ENCODE data around the gene OSBPL3. TPM values are rescaled to one million over a fixed set of nuclear protein-coding genes. Genes with fewer than 3 reads are reported as not detected.
"Not testable (repeated sequence)": the region's sequence is repeated elsewhere in the genome, so short reads cannot be mapped to it uniquely, and the experiment has no call there.

Gene OSBPL3
- total RNA-seq, 4 donors from 2014 or later, result 4.3 to 8.6 (median 7.1) TPM

DNA sequence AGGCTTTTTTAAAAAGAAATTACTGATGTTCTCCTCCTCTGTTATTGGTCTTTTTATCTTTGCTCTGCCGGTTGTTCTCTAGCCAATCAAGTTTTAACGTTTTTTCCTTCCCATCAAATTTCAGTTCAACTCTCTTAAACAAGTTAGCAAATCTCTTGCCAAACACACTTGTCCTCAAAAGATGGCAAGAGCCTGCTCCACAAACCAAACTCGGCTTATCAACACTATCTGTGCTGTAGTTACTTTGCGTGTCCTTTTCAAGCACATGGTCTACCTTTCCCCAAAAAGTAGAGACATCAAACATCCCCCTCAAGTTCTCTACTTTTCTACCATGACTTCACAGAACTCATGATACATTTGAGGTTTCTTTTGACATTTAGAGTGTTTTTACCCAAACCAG is 71.3 kb downstream of the OSBPL3 start:
- TF ChIP-seq, protein P1, sequence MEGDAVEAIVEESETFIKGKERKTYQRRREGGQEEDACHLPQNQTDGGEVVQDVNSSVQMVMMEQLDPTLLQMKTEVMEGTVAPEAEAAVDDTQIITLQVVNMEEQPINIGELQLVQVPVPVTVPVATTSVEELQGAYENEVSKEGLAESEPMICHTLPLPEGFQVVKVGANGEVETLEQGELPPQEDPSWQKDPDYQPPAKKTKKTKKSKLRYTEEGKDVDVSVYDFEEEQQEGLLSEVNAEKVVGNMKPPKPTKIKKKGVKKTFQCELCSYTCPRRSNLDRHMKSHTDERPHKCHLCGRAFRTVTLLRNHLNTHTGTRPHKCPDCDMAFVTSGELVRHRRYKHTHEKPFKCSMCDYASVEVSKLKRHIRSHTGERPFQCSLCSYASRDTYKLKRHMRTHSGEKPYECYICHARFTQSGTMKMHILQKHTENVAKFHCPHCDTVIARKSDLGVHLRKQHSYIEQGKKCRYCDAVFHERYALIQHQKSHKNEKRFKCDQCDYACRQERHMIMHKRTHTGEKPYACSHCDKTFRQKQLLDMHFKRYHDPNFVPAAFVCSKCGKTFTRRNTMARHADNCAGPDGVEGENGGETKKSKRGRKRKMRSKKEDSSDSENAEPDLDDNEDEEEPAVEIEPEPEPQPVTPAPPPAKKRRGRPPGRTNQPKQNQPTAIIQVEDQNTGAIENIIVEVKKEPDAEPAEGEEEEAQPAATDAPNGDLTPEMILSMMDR (IDR thresholded peaks at IDR 0.05), result no peak
- no peak for ATAC-seq (ENCODE audit: low FRiP score)
- no peak for DNase-seq (ENCODE audit: low spot score)

DNA sequence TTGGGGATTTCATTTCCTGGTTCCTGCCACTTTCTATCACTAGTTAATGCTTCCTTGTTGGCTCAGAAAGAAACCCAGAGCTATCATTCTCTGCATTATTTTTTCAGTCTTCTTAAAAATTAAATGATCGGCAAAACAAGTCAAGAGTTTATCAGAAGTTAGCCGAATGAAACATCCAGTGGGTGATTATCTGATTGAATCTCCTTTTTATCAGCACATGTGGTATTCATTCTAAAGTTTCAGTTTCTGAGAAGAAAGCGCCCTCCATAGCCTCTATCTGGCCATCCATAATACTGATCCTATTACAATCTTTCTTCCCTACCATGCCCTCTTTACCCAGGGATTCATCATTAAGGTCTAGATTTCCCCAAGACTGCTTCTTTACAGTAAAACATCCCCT is 71.8 kb downstream of the OSBPL3 start:
- TF ChIP-seq, protein P1 (IDR thresholded peaks at IDR 0.05), result no peak

DNA sequence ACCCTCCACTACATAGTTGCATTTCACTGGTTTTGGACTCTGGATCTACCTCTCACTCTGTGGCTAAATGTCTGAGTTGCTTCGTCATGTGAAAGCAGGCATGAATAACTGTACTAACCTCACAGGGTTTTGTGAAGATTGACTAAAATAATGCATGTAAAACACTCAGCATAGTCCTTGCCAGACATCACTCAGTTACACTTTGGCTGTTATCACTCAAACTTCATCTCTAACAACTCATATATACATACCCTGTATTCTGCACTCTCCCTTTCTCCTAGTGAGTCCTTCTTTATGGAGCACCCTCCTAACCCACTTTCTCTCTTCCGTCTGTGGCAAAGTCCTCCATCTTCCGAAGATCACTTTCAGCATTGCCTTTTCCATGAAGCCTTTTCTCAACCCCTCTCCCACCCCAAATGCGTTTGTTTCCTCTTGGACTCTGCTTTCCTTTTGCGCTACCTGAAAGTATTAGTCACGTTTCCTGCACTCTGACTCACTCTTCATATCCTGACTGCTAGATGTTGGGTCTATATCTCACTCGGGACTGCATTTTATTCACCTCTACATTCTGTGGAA is 72.6 kb downstream of the OSBPL3 start:
- DNase-seq (ENCODE audit: low spot score) (no peak), ATAC-seq (ENCODE audit: low FRiP score) (no peak)
- TF ChIP-seq, protein P1 (IDR thresholded peaks at IDR 0.05), result no peak

More for the DNA sequence above, 71.8 kb downstream of the OSBPL3 start:
- ATAC-seq (ENCODE audit: low FRiP score), result no peak
- no peak for DNase-seq (ENCODE audit: low spot score)

DNA sequence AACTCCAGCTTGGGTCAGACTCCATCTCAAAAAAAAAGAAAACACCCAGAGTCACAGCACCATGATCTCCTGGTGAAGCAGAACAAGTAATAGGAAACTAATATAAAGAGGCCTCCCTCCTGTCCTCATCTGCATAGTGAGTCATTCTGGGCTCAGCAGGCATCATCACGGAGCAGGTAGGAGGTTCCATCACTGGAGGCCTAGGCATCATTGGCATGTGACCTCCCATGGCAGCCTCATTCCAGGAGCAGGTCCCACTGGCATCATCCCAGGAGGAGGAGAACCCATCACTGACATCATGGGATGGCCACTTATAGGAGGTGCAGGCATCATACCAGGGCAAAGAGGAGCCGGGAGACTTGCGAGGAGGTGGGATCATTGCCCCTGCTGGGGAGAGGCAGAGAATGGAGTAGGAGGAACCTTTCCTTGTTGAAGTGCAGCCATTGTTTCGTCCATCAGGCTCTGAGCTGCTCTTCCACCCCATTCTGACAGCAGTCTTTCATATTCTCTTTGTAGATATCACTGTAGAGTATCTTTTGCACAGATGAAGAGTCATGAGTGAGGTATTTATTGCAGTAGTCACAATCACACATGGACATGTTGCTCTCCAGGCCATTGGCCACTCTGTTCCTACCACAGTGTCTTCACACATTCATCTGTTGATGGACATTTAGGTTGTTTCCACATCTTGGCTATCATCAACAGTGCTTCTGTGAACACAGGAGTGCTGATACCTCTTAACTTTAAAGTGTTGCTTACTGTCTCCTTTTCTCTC is 73.8 kb downstream of the OSBPL3 start:
- DNase-seq (ENCODE audit: low spot score) (no peak), ATAC-seq (ENCODE audit: low FRiP score) (no peak)
- TF ChIP-seq, protein P1 (IDR thresholded peaks at IDR 0.05), result no peak

DNA sequence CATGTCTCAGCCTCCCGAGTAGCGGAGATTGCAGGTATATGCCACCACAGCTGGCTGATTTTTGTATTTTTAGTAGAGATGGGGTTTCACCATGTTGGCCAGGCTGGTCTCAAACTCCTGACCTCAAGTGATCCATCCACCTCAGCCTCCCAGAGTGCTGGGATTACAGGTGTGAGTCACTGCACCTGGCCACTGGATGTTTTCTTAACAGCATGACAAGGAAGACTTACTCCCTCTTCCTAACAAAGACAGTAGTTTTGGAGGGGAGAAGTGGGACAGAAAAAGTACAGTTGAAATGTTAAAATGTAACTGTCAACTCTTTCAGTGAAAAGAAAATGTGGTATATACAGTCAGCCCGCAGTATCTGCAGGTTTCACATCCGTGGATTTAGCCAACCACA is 76.0 kb downstream of the OSBPL3 start:
- not testable (repeated sequence) for ATAC-seq (ENCODE audit: low FRiP score); DNase-seq (ENCODE audit: low spot score)

DNA sequence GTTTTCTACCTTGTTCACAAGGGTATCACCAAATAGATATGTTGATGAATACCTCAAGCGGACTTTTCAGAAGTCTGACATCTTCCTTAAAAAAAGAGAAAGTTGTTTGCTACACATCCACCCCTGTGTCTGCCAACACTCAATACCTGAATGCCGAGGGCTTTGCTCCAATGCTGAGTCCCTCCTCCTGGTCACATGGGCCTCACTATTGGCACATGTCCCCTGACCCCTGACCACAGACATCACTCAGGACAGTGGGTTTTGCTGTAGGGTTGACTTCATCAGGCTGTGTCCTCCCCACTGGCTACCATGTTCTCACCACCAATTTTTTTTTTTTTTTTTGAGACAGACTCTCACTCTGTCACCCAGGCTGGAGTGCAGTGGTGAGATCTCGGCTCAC is 76.4 kb downstream of the OSBPL3 start:
- TF ChIP-seq, protein P1 (IDR thresholded peaks at IDR 0.05), result no peak
- ATAC-seq (ENCODE audit: low FRiP score) (no peak), DNase-seq (ENCODE audit: low spot score) (no peak)

DNA sequence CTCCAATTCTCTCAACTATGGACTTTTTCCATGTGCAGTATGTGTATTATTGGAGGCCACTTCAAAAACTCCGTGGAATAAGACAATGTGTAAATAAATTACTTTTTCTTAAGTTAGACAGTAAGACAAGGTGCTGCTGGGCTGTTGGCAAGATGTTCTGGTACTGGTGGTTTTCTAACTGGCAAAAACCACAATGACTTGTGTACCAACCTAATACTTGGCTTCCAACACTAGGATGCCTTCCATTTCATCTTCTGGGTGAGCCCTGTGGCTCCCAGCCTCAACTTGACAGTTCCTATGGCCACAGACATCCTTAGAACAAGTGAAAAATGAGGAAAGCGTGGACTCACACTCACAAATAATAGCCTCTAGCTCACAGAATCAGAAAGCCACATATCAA is 77.0 kb downstream of the OSBPL3 start:
- DNase-seq (ENCODE audit: low spot score), result no peak
- TF ChIP-seq, protein P1 (IDR thresholded peaks at IDR 0.05), result no peak
- no peak for ATAC-seq (ENCODE audit: low FRiP score)
